GM19035 (cell line): ENCODE data around the gene FAM50A.
"Not testable (repeated sequence)": the region's sequence is repeated elsewhere in the genome, so short reads cannot be mapped to it uniquely, and the experiment has no call there.

Source experiments
- ATAC-seq: cut with Tn5 transposase; IDR thresholded peaks from one replicate; pipeline ENCODE4 v1.9.1; 2021; ENCODE audit not compliant: unreplicated experiment

Gene FAM50A

DNA sequence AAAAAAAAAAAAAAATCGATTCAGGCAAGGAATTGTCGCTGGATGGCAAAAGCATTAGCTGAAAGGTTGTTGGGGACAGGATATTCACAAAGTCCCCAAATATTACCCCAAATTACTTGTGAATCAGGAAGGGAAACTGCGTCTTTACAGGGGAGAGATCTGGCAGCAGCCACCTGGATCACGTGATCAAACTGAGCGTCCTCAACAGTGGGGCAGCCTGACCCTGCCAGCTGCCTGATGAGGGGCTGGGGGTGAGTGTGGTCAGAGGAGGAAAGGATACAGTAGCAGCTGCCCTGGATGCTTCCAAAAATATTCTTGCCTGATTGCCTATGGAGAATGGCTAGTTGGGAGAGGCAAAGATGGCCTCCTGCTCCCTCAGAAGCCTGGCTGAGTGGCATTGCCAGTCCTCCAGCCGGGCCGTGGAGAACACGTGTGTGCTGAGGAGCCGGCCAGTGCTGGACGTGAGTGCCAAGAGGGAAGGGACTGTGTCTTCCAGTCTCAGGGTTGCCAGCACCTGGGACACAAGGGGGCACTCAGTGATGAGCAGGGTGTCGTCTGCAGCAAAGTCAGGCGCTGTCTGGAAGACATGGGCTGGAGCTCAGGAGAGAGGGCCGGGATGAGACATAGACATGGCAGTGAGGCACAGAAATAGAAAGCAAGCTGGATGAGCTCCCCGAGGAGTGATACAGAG, 38.1 kb downstream of the FAM50A start:
- ATAC-seq, result no peak

- ATAC-seq, result no peak
Observed at GRCh38 chrX:154482786-154483185, 38.8 kb downstream of the FAM50A start.

- ATAC-seq, result no peak
Observed at GRCh38 chrX:154483325-154483724, 39.4 kb downstream of the FAM50A start.

DNA sequence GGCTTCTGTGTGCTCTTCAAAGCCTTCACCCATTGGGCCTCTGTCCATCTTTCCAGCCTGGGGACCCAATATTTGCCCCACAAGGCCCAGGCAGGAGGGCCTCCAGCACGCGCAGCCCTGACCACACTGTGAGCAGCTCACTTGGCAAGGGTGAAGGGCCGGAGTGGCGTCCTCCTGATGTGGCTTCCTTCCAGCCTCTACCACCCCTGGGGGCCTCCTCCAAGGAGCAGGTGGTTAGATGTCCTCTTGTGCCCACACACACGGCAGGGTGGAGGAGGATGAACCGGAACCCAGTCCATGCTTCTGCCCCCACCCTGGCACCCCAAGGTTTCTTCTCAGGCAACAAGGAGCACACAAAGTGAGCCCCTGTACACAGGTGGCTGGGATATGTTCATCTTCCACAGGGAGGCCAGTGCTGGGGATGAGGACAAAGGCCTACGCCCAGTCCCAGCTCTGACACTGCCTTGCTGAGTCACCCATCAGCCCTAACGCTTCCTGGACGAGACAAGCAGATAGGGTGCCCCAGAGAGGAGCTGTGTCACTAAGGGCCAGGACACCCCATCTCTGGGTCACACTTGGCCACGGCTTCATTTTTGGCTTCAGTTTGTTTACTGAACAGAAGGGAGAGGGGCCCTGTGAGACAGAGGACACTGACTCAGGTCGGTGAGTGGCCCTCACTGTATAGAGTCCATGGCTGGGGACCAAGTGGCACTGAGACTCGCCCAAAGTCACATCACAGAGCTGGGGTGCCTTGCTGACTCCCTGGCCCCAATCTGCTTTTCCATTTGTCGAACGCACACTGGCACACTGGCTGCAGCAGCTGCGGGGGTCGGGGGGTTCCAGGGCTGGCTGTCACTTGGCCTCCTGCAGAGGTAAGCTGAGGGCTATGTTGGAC, 40.6 kb downstream of the FAM50A start:
- no peak for ATAC-seq

DNA sequence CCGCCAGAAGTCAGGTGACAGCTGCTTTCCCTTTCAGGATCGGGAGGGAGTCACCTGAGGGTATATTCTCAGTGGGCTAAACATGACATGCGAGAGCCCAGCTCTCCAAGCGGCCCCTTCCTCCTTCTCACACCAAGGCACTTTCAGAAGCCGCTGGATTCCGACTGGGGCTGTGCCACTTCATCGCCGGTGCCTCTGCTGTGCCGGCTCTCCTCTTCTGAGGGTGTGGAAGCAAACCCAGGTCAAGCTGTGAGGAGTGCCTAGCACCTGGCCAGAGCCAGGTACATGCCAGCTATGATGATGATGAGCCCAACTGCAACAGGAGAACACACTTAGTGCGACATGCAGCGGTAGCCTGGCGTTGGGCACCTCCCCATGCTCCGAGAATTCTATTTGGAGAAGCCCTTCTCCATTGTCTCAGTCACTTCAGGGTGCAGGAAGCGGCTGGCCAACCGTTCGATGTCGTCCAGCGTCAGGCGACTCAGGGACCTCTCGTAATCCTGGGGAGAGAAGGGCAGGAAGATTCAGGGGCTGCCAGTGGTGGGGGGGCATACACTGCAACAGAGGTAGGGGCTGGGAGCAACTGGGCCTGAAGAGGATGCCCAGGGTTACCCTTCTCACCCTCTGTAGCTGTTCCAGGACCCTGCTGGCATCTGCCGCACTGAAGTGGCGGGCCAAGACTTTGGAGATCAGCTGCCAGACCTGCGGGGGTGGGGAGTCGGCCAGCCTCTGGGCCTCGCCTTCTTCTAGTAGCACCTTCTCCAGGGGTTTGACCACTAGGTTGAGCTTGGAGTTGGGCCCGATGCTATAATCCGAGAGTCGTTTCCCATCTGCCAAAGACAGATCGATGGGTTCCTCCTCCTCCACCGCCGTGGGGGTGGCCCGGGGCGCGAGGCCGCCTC, 41.5 kb downstream of the FAM50A start:
- ATAC-seq, result no peak

DNA sequence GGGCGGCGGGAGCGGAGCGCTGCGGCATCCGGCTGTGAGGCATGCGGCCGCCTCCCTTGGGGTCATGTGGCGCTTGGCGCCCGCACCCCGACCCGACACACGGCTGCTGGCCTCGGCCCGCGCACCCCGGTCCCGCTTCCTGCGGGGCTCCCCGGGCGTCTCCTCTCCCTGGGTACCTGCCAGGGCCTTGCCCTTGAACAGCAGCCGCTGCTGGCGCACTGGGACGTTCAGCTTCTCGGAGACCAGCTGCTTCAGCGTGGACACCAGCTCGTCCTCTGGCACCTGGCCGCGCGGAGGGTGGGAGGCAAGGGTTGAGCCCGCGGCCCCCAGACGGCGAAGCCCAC, 42.1 kb downstream of the FAM50A start:
- no peak for ATAC-seq

- ATAC-seq, result no peak
Observed at GRCh38 chrX:154486396-154487207, 42.7 kb downstream of the FAM50A start, which contains the start of gene UBL4A. Gene UBL4A (minus strand): TSS chrX:154486615. CDS start chrX:154486584, 31 bp downstream.

- ATAC-seq, result no peak
Observed at GRCh38 chrX:154487518-154488290, 43.8 kb downstream of the FAM50A start.

GRCh38 chrX:154488336-154489075, 44.6 kb downstream of the FAM50A start:
- ATAC-seq, result no peak

DNA sequence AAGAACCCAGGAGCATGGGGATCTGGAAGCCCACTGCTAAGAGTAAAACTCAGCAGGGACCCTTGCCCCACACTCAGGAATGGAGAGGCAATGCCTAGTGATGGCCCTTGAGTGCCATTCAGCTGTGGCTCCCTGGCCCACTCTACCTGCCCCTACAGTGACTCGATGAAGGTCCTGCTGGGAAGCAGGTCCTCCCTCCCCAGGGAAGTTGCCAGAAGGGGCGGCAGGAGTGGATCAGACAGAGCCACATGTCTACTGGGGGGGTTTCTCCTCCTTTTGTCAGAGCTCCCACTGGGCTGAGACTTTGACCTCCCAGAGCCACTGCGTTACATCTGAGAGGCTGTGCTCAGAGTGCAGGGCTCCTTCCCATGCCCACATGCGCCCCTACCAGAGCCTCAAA, 45.2 kb downstream of the FAM50A start:
- ATAC-seq, result no peak

GRCh38 chrX:154490021-154490413, 46.1 kb downstream of the FAM50A start:
- ATAC-seq, result peak; percentile 30

DNA sequence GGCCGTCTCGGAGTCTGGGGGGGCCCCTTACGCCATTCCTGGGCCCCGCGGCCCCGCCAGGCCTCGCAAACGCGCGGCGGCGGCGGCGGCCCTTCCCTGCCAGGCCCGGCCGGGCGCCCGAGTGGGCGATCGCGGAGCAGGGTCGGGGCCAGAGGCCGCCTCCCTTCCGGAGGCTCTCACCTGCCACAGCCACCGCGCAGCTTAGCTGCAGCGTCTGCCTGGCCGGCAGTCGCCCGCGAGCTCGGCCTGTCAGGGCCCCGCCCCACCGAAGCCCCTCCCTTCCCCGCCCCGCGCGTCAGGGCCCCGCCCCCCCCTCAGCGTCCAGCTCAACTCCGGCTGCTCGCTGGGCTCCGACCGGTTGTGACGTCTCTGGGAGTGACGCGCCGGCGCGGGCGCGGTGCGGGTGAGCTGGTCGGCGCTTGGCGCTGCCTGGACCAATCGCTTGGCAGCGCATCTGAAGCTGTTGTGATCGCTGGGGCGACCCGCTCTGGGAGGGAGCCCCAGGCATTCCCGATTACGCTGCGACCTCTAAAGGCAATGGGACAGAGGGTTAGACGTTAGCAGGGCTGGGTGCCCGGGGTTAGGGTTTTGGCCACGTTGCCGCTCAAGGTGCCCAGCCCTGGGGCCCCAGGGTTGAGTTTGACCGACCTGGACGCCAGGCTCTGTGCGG, 46.6 kb downstream of the FAM50A start, which contains the start of gene SLC10A3:
Gene SLC10A3 (minus strand): TSS at position 216 of the 670 bp plus-strand sequence. CDS start 1,689 bp downstream, outside the sequence.
- ATAC-seq, result peak; percentile 76

- ATAC-seq, result no peak
Observed at GRCh38 chrX:154494715-154495114, 50.8 kb downstream of the FAM50A start.

GRCh38 chrX:154495472-154495922, 51.6 kb downstream of the FAM50A start:
- no peak for ATAC-seq

DNA sequence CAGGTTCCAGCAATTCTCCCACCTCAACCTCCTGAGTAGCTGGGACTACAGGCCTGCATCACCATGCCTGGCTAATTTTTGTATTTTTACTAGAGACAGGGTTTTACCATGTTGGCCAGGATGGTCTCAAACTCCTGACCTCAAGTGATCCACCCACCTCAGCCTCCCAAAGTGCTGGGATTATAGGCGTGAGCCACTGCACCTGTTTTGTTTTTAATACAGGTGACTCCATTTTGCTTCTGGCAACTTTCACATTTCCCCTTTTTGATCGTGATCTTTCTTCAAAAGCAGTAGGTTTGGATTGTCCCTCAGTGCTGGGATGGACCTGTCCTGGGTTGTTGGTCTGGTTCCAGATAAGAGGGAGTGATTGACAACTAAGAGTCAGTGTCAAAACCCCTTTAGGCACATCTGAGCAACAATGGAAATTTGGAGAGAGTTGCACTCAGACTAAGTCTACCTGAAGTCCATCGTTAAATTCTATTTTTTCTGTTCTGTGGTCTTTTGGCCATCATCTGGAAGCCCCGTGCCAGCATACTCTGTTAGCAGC, 52.7 kb downstream of the FAM50A start:
- ATAC-seq, result not testable (repeated sequence)
